Heart left ventricle (tissue), 13 donors: ENCODE data around the gene RSPH1.

Source experiments
- CTCF ChIP-seq, 12 donors: fragments of 200-600 bp; sonication (generic) in 4 of 12; IDR thresholded peaks; one replicate each; pipeline versions ENCODE4 v1.5.0 to v1.8.0; 2018 to 2022; ENCODE audit warnings: antibody characterized with exemption in 12 of 12, mild to moderate bottlenecking in 5 of 12
- POLR2A ChIP-seq, 2 donors: fragments of 450-650 bp; IDR thresholded peaks; one replicate each; pipeline ENCODE4 v1.6.1; 2017; ENCODE audit warnings: antibody characterized with exemption in 2 of 2, mild to moderate bottlenecking in 2 of 2, moderate library complexity in 2 of 2
- donor health status: ischemic (EF 13 %, LVEDD 7.1; RV severe dilation, severe dysfunction).
- donor health status: DM: no; HTN: yes; CAD: no.
- donor health status: DM: no; HTN: no; CAD: no.
- donor health status: ischemic (EF 25% LVEDD 6.9; RV normal size, moderate dysfunction).
- donor health status: ischemic (EF 25% LVEDD 5.7; RV mildly dilated, moderate dysfunction).
- donor health status: ischemic (EF 35%, LVEDD 5.7; RV mildly dilated, moderate dysfunction).
- donor health status: nonischemic (EF 11% LVEDD 7.7; RV severe dilation, severe dysfunction).
- donor health status: DM: yes; HTN: yes; CAD: no.
- donor health status: PGD.
- donor health status: ischemic (EF 29% LVEDD 5.4; RV normal size, mild dysfunction).
- donor health status: nonischemic (EF 23%, LVEDD 6.1; RV moderate dilation, normal function).

- TF ChIP-seq CTCF (IDR thresholded peaks at IDR 0.05) (no peak), POLR2A (IDR thresholded peaks at IDR 0.05) (no peak)
These were observed 68.1 kb downstream of the RSPH1 start for GRCh38 chr21:42427809-42428419.
